ENCODE data around the gene PRM1. TPM values are rescaled to one million over a fixed set of nuclear protein-coding genes. Genes with fewer than 3 reads are reported as not detected.

Gene PRM1
- total and polyA plus RNA-seq, 2 of the 8 experiments (the other 6 are each of a cell fraction or from before 2014, with no cell fraction given), result 0.54 to 0.82 TPM

GRCh38 chr16:11320170-11320569, 39.0 kb upstream of the PRM1 start:
- Histone ChIP-seq H3K4ac (replicated peaks; ENCODE audit: insufficient read length, low read depth, low read length) (no peak overlapping the region), H3K9ac (replicated peaks in 1 of 4; ENCODE audit: extremely low read depth in 1 of 4, low read depth in 3 of 4, low read length in 3 of 4) (no peak overlapping the region), H2BK120ac (replicated peaks; ENCODE audit: low read depth, low read length) (no peak overlapping the region), H4K20me1 (replicated peaks in 1 of 2; ENCODE audit: control insufficient read depth in 1 of 2, insufficient read depth in 2 of 2, low read length in 2 of 2) (no peaks in the 10 kb centered on the region), H4K5ac (ENCODE audit: insufficient read length, low read depth, low read length) (no peak overlapping the region), H2BK12ac (ENCODE audit: low read depth, low read length) (peak overlapping the region; percentile 68; the same call in 1 of the 2 replicates), H3K36me3 (ENCODE audit: control insufficient read depth in 2 of 4, insufficient read depth in 4 of 4, low read length in 3 of 4) (no peaks in the 10 kb centered on the region), H2BK5ac (ENCODE audit: low read depth, low read length) (no peak overlapping the region), H3K79me2 (ENCODE audit: control insufficient read depth in 1 of 2, insufficient read depth in 2 of 2, low read length in 2 of 2) (no peaks in the 10 kb centered on the region), H3K14ac (ENCODE audit: insufficient read length) (no peak overlapping the region), H3K23ac (ENCODE audit: insufficient read length) (no peak overlapping the region), H3K18ac (ENCODE audit: extremely low read depth, low read length) (no peak overlapping the region), H3K79me1 (ENCODE audit: low read depth, low read length) (no peaks in the 10 kb centered on the region), H2BK15ac (ENCODE audit: low read length) (no peak overlapping the region), H2AFZ (ENCODE audit: low read length) (no peak overlapping the region), H3K4me1 (replicated peaks in 1 of 4; ENCODE audit: control insufficient read depth in 3 of 4, insufficient read depth in 4 of 4, low read length in 3 of 4) (peaks cover 4 to 13% (median 11%) of the 10 kb centered on the region in 4 experiments), H4K91ac (replicated peaks; ENCODE audit: insufficient read length, low read length) (no peak overlapping the region), H4K8ac (ENCODE audit: extremely low read depth, insufficient read depth, low read length) (no peak overlapping the region), H3K4me2 (ENCODE audit: insufficient read depth in 1 of 2, low read depth in 2 of 2, low read length in 2 of 2) (no peak overlapping the region), H2AK5ac (ENCODE audit: low read depth, low read length) (no peak overlapping the region), H2BK20ac (ENCODE audit: low read length) (no peak overlapping the region), H3K4me3 (ENCODE audit: extremely low read depth in 1 of 4, insufficient read depth in 2 of 4, low read depth in 3 of 4, low read length in 4 of 4) (no peak overlapping the region), H3K56ac (replicated peaks; ENCODE audit: insufficient read length, low read depth, low read length) (no peak overlapping the region), H3K27ac (ENCODE audit: low read depth, low read length) (no peak overlapping the region), H3K9me3 (ENCODE audit: insufficient read depth in 2 of 2, low read depth in 1 of 2, low read length in 1 of 2) (no peaks in the 10 kb centered on the region), H3K27me3 (replicated peaks in 1 of 4; ENCODE audit: control insufficient read depth in 3 of 4, extremely low read depth in 1 of 4, insufficient read depth in 3 of 4, low read length in 3 of 4) (no peaks in the 10 kb centered on the region), H3K23me2 (ENCODE audit: low read depth, low read length) (peaks cover 8% of the 10 kb centered on the region)
- POLR2A ChIA-PET (ENCODE audit: partially characterized antibody), result interaction anchor here (0.9 to 4.6 kb wide), 8 partner anchors 9 to 65 kb away, joined by 3 to 25 read pairs (median 4); partner anchors contain the start of gene SOCS1
- DNase-seq (ENCODE audit: low read depth in 1 of 2, low spot score in 2 of 2) (no peak), FAIRE-seq (no peak)
- WGBS, 2 experiments (ENCODE audit: extremely low coverage in 1 of 2, insufficient coverage in 1 of 2, insufficient read length in 1 of 2, insufficient replicate concordance in 2 of 2, low coverage in 1 of 2, low lambda C conversion rate in 2 of 2, missing lambda C conversion rate in 1 of 2), result 69% methylated on average over 10 of the region's 10 CpGs; no CpG with 5 or more reads in 1 of the 2 experiments
- CTCF ChIA-PET (ENCODE audit: partially characterized antibody), result interaction anchor here (0.8 to 2.8 kb wide), 6 partner anchors 8 to 358 kb away, joined by 3 to 10 read pairs (median 4); no protein-coding TSS in a partner anchor
- TF ChIP-seq BCL11A (IDR thresholded peaks at IDR 0.05; ENCODE audit: low read depth in 2 of 2, low read length in 2 of 2) (no peak), KDM4A (IDR thresholded peaks at IDR 0.05; ENCODE audit: low read depth, low read length, severe bottlenecking) (no peak), PHF8 (conservative IDR thresholded peaks at IDR 0.05; ENCODE audit: low read depth, low read length) (no peak), TAF7 (optimal IDR thresholded peaks at IDR 0.05; ENCODE audit: borderline replicate concordance, low read depth, low read length) (no peak), CBX5 (IDR thresholded peaks at IDR 0.05; ENCODE audit: low read depth, low read length) (no peak), CTCF (IDR thresholded peaks at IDR 0.05; ENCODE audit: control extremely low read depth in 1 of 3, insufficient read depth in 1 of 3, low read depth in 1 of 3, low read length in 3 of 3) (no peak), CHD2 (IDR thresholded peaks at IDR 0.05; ENCODE audit: low read length) (no peak), JUND (IDR thresholded peaks at IDR 0.05; ENCODE audit: low read length) (no peak), GABPA (IDR thresholded peaks at IDR 0.05; ENCODE audit: borderline replicate concordance, insufficient read depth, low read length) (no peak), TEAD4 (IDR thresholded peaks at IDR 0.05; ENCODE audit: low read depth, low read length) (no peak)

All from H1 (cell line).